Hematopoietic multipotent progenitor cell treated with erythropoietin and hydrocortisone succinate and interleukin-3 and kit ligand, for 17 days (in vitro differentiated cells): ENCODE data around the gene PTPN4.

Experiments
- DNase-seq: peaks from one replicate; pipeline ENCODE4 v3.0.0-alpha.2; 2015; ENCODE audit warnings: low spot score

The PTPN4 gene

DNA sequence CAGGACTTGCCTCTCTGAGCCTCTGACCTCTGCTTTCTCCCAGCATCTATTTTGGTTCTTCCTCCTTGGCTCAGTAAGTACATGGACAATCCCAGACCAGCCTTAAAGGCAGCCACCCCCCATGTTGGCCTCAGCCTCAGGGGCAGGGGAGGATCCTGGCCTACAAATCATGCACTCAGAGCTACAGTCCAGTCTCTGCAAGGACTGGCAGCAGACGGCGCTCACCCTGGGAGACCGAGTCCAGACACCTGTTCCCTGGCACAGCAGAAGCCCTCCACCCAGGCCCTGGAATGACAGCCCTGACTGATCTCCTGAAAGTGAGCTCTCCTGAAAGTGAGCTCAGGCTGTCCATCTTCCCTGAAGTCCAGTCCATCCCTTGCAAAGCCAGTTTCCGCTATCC, 25.7 kb upstream of the PTPN4 start:
- no peak for DNase-seq

GRCh38 chr2:119735565-119735964, 24.2 kb upstream of the PTPN4 start:
- DNase-seq: no peak

DNA sequence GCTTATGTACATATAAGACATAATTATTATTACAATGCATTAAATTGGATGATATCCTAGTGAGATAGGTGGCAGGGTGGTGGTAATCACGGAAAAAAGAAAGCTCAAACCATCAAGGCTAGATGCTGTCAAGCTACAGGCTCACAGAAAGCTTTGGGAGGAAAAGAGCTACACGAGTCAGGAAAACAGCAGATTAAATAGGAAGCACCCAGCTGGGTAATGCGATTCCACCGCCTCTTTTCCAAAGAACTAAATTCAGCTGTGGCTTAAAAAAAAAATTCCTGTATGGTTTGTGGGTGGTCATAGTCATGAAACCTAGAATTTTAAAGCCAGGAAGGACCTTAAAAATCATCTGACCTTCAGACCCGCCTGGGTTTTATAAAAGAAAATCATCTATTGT, 23.7 kb upstream of the PTPN4 start:
- DNase-seq: no peak

DNA sequence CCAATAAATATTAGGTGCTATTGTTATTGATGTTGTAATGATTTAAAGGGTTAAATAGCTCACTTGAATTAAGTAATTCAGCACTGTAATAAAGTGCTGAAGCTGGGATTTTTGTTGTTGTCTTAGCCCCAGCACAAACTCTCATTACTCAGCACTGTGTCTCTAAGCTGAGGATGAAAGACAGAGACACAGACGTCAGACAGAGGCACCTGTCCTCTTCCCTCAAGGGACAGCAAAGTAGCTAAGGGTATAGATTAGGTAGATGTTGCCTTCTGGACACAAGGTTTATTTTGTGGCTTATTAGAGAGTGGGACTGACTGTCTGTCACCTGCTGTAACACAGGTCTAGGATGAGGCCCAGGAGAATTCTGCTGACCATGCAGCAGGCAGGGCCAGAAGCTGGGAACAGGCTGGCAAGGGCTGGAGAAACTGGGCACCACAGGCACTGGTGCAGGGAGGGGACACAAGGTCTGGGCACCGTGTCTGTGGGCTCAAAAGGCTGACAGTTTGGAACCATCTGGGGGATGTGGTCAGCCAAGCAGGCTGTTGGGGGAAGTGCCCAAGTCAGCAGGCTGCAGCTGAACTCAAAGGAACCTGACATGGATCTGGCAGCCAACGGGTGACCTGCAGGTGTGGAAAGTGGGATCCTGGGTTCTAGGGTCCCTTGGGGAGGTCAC, 20.0 kb upstream of the PTPN4 start:
- DNase-seq: no peak

DNA sequence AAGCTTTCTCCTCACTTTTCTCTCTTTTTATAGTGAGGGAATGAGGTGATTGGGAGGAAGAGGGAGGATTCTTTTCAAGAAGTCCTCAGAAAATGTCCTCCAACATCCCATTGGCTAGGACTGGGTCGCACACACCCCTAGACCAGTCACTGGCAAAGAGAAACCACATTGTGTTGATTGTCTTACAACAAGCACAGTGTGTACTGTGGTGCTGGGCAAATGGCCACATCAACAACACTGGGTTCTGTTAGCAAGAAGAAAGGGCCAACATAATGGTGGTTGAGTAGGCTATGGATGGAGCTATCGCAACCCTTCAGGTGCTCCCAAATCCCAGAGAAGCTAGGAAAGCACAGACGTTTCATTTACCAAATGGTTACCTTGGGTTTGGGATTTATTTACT, 18.7 kb upstream of the PTPN4 start:
- no peak for DNase-seq

GRCh38 chr2:119741868-119742267, 17.9 kb upstream of the PTPN4 start:
- DNase-seq: no peak

- DNase-seq: no peak
Measured at GRCh38 chr2:119744335-119744939, 15.3 kb upstream of the PTPN4 start.

DNA sequence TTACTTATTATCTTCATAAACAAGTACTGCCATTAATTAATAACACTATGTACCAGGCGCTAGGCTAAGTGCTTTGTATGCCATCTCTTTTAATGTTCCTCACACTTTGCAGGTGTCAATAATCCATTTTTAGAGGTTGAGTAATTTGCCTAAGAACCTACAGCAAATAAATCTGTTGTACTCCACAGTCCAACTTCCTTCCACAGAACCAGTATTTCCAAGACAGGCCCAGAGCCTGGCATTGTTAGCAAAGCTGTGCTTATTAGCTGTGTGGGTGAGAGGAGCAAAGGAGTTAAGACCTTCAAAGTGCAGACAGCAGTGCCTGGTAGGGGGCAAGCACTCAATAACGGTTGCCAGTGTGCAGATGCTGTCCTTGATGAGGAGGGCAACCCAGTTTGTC, 14.2 kb upstream of the PTPN4 start:
- DNase-seq: no peak

DNA sequence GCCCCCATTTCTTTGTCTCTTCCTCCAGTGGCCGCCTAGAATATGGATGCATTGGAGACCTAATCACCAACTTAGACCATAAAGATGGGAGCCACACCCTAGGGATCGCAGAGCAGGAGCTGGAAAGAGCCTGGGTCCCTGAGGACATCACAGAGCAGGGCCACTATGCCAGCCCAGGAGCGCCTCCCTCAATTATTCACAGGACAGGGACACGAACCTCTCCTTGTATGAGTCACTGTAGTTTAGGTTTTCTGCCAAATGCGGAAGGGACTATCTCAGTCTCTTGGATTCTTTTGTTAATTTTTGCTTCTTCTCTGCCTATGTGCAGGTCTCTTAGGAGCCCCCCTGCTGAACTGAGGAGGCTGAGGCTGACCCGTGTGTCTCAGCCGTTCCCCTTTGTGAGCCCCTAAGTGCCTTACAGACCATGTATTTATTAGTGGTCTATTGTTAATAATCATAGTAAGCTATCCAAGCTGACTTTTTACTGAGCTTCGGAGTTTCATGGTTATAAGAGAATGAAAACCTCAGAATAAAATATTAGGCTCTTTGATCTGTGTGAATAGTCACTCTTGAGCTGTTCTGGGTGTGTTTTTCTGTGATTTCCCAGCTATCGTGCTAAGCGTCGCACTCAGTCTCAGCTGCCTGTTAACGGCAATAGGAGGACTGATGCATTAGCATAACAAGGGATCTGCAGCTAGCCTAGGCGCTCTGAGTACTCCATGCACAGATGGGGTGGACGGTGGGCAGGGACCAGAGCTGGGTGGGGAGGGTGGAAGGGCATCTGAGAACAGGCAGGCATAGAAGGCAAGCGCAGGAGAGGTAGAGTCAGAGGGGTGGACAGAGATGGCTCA, 12.7 kb upstream of the PTPN4 start:
- DNase-seq: no peak

- no peak for DNase-seq
Measured at GRCh38 chr2:119748135-119748534, 11.6 kb upstream of the PTPN4 start.

DNA sequence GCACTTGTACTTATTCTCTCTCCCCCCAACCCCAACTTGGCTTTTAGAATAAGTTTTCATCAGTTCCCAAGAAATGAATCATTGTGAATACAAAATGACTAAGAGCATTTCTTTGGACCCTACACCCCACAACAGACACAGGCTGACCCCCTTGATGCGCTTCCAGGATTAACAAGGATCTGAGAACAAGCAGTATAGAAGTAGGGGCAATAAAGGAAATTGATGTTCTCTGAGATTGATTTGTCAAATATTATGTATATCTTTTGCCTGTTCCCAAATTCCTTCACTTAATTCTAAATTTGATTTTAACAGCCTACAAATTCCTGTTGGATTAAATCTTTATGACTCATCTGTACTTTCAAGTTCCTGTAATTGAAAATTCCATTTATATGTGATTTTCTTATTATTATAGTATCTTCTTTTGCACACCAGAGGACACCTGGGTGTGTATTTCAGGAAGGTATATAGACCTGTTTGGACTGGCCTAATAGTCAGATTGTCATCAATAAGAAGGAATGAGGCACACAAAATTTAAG, 10.2 kb upstream of the PTPN4 start:
- no peak for DNase-seq

DNA sequence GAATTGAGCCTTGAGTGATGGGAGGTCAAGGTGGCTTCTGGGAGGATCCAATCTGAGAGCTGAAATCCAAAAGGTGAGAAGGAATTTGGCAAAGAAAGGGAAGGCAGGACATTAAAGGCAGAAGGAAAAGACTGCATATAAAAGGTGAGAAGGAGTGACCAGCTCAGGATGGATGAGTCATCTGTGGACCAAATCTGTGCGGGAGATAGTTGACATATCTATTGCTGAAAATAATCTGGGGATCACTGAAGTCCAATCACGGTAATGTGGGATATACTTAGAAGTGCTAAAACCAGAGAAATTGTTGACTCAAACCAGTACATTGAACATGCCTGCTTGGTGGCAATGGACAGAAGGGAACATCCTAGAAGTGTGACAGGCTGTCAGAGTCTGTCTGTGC, 8.0 kb upstream of the PTPN4 start:
- DNase-seq: no peak

DNA sequence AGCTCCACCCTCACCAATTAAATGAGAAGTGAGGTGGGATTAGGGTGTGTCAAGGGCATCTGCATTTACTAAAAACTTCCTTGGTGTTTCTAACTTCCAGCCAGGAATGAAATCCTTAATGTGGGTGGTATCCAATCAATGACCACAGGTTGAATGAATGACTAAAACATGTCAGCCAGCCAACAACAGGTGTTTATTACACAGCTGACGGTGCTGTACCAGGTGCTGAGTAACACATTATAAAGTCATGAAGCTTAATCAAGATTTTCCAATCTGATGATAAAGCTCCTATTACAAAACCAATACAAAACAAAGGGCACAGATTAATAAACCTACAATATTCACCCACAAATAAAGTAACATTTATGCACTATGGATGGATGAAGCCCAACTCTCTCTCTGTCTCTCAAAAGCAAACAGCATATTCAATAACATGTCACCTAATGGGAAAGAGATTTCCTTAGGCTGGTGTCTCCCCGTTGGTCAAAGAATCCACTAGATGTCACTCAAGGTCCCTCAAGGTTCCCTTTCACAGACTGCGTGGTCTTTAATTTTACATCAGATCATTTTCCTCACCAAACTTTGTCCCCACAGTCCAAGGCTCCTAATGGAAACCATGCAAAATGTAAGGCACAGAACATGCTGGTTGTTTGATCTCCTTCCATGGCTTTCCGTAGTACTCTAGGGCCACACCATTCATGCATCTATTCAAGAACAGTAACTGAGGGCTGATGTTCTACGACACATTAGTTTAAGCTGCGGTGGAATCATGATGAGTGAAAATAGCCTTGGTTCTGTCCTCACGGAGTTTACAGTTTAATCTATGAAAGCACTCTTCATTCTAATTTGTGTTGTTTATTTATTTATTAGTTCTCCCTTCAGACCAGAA, 6.4 kb upstream of the PTPN4 start:
- DNase-seq: peak; percentile 65

- no peak for DNase-seq
Measured at GRCh38 chr2:119753930-119754321, 5.8 kb upstream of the PTPN4 start.

DNA sequence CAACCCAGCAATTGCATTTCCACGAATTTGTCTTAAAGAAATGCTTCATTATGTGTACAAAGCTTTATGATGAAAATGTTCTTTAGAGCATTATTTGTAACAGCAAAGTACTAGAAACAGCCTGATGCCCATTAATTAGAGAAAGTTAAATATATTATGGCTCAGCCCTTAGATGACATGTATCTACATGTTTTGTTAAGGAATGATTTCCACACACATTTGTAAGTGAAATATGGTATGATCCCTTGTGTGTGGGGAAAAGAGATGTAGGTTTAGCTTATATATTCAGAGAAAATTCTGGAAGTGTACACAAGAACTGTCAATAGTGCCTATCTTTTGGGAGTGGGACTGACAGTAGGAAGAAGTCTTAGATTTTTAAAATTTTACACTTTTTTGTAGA, 3.8 kb upstream of the PTPN4 start:
- no peak for DNase-seq

DNA sequence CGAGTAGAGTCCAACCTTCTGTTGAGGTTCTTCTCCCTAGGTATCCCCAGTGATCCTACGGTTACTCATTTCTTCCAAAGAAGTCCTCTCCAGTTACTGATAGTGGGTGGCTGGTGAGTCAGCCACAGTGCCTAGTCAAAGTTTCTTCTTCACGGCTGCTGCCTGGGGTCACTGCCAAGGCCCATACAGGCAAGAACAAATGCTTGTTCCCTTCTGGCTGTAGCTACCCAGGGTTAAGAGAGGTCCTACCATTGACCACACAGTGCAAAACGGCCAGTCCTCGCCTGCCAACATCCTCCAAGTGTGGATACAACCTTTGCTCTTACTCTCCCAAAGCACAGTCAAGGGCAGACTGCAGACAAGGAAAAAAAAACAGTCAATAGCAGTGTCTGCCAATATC, 2.9 kb upstream of the PTPN4 start:
- DNase-seq: no peak

- DNase-seq: no peak
Measured at GRCh38 chr2:119758881-119759450, 756 bp upstream of the PTPN4 start.

DNA sequence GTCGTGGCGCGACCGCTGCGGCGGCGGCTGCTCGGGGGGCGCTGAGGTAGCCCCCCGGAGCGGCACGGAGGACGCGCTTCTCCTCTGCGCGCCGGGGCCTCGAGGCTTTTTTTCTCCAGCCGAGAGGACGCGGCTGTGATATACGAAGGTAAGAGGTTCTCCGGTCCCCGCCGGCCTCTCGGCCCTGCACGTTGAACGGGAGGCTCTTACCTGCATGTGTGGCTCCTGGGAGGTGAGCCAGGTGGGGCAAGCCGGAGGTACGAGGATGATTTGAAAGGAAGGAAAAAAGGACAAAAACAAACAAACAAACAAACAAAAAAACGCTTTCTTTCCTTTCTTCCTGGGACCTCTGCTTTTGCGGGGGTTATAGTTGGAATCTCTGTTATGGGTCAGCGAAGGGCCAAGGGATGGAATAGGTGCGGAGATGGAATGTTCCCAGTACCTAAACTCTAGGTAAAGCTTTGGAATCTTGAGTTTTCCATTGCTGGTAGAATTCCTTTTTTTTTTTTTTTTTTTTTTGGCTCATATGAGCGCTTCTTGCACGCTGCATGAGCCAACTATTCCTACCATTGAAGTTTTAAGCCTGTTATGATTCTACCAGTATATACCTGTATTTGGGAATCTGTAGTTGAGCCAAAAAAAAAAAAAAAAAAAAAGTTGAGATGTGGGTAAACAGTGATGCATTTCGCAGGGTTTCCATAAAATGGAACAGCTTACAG, 674 bp downstream of the PTPN4 start:
- DNase-seq: no peak

DNA sequence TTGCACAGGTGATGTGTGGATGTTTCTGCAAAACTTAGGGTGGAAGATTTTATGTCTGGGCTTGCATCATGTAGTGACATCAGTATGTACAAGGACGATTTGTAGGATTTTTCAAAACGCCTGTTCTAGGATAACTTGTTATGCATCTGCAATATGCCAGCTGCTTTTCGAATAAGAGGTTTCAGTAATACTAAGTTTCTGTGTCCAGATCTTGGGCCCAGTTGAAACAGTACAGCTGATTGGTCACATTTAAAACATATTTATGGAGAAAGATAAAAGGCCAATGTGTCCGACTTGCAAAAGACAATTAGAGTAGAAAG, 1.2 kb downstream of the PTPN4 start:
- DNase-seq: peak; percentile 53

- DNase-seq: no peak
Measured at GRCh38 chr2:119764832-119765231, 5.1 kb downstream of the PTPN4 start.

DNA sequence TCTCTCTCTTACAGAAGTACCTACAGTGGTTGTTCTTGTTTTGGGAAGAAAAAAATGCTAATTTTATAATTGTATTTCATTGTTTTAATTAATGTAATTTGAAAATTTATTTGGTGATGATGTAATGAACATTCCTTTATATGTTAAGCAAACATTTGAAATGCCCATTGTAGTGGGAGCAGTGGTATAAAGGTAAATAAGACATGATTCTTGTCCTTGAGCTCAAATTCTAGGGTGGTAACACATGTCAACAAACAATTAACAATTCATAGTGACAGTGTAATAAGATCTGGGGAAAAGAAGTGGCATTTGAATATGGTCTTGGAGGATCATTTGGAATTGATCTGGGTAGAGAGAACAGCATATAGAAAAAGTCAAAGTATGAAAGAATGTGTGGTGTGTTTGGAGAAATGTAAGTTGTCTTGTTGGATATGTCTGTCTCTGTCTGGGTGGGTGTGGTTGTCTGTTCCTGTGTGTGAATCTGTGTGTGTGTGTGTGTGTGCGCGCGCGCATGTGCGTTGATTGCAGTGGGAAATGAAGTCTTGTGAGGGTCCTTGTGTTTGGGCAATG, 5.8 kb downstream of the PTPN4 start:
- DNase-seq: no peak
